Activated T-cell treated with anti-CD3 and anti-CD28 coated beads for 1 hour (primary cell): ENCODE measurements around the gene RELCH.
"Not testable (repeated sequence)": the region's sequence is repeated elsewhere in the genome, so short reads cannot be mapped to it uniquely, and the experiment has no call there.

Source experiments
- DNase-seq: peaks from one replicate; pipeline ENCODE4 v3.0.0-alpha.2; 2020; ENCODE audit warnings: low read depth

RELCH gene, protein sequence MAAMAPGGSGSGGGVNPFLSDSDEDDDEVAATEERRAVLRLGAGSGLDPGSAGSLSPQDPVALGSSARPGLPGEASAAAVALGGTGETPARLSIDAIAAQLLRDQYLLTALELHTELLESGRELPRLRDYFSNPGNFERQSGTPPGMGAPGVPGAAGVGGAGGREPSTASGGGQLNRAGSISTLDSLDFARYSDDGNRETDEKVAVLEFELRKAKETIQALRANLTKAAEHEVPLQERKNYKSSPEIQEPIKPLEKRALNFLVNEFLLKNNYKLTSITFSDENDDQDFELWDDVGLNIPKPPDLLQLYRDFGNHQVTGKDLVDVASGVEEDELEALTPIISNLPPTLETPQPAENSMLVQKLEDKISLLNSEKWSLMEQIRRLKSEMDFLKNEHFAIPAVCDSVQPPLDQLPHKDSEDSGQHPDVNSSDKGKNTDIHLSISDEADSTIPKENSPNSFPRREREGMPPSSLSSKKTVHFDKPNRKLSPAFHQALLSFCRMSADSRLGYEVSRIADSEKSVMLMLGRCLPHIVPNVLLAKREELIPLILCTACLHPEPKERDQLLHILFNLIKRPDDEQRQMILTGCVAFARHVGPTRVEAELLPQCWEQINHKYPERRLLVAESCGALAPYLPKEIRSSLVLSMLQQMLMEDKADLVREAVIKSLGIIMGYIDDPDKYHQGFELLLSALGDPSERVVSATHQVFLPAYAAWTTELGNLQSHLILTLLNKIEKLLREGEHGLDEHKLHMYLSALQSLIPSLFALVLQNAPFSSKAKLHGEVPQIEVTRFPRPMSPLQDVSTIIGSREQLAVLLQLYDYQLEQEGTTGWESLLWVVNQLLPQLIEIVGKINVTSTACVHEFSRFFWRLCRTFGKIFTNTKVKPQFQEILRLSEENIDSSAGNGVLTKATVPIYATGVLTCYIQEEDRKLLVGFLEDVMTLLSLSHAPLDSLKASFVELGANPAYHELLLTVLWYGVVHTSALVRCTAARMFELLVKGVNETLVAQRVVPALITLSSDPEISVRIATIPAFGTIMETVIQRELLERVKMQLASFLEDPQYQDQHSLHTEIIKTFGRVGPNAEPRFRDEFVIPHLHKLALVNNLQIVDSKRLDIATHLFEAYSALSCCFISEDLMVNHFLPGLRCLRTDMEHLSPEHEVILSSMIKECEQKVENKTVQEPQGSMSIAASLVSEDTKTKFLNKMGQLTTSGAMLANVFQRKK

DNA sequence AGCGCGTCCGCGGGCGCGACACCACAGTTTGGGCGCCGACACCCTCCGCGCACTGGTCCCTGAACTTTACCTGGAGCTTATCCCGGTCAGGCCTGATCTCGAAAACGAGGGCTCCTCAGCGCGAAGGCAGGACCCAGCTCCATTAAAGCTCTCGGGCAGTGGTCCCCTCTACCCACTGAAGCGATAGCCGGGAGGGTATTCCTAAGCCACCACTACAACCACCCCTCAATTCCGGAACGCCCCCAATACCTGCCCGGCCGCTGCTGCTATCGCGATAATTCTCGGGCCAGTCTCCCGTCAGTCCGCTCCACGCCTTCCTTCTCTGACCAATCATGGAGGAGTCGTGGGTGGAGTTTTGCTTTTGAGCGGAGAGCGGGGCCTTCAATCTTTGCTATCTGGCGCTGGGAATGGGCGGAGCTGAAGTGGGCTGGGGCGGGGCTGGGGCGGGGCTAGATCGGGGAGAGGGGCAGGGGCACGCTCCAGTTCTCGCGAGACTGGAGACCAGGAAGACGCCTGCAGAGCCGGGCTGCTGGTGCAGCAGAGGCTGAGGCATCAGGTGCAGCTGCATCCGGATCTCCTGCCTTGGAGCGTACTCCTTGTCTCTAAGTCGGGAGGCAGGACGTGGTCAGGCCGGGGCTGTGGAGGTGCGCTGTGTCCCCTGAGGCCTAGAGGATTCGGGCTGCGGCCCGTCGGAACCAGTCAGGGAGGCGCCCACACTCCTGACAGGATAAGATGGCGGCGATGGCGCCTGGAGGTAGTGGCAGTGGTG, at the start of gene RELCH, which contains the start of gene PIGN:
Gene RELCH, plus strand, starts transcription at position 482 of the 769 bp plus-strand sequence. Its CDS starts 251 bp downstream, at position 733.
Gene PIGN, minus strand, starts transcription at position 283 of the 769 bp plus-strand sequence. CDS start 25,703 bp downstream, outside the sequence.
- DNase-seq, result peak; percentile 86

DNA sequence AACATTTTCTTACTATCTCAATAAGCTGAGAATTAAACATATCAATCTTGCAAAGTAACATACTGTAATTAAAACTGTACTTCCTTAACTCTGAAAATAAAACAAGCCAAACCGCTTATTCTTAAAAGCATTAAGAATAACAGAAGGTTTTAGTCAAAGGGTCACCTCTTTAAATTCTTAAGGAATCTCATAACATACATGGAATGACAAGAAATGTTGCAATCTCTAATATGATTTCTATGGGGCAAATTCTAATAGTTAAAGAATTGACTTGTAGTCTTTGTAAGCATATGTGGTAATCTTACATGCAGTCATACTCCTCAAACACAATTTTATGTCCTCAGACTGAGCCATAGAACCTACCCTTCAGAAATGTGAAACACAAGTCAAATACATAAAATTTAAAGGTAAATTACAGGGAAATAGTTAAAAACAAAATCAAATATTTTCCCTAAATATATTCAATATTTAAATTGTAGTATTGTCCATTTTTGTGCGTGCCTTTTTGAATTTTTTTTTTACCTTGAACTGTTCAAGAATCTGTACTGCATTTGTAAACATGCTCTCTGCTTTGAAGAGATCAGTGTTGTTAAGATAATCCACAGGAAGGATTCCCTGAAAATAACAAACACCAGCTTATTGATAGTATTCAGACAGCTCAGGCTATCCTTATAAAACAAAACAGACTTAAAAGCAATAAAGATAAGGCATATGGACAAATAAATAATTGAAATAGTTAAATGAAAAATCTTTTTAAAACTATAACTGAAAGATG, 48.4 kb upstream of the RELCH start:
- no peak for DNase-seq

DNA sequence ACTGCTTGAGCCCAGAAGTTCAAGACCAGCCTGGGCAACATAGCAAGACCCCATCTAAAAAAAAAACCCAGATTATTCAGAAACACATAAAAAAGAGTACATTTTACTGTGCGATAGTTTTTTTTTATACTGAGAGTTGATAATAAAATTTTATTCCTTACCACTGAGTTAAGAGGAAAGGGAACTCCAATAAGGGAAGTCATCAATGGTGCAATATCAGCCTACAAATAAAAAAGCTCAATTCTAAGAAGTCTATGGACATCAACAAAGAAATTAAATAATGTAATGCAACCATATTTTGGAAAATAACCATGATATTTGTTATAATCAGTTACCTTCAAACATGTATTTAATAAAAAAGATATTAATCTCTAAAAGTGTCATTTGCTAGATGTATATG, 46.8 kb upstream of the RELCH start:
- no peak for DNase-seq

DNA sequence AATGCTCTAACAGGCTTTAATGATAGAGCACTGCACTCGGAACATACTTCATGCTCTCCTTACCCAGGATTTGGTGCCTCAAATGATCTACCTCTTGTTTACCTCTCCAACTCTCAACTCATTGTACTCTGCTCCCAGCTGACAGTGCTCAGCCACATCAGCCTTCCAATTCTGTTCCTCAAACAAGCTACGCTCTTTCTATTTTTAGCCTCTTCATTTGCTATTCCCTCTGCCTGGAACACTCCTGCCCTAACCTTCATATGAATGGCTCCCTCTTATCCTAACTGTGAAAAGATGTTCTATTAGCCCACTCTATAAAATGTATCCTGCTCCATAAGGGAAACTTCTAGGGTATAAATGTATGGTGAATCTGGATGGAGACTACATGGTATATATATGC, 42.7 kb upstream of the RELCH start:
- DNase-seq, result no peak

DNA sequence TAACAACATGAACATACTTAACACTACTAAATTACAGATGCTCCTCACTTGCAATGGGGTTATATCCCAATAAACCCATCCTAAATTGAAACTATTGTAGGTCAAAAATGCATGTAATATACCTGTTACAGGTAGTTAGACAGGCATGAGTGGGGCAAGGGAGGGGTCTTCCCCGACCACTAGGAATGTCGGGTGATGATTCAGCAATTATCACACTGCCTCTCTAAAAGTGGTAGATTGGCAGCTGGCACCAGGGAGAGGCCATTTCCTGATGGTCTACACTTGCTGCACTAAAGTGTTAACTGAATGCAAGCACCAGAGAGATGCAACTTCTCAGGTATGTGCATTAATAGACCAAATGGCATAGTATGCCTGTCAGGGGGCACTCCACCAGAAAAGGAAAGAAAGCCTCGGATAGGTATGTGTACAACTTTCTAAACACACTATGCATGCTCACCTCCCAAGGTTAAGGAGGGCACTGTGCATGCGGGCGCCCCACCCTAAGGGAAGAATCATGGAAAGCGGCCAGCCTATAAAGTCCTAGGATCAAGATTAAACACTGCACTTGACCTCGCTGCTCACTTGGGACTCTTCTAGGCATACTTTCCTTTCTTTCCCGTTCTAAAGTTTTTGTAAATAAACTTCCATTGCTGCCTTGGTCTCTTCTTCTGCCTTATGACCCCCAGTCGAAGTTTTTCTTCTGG, 35.8 kb upstream of the RELCH start:
- no peak for DNase-seq

DNA sequence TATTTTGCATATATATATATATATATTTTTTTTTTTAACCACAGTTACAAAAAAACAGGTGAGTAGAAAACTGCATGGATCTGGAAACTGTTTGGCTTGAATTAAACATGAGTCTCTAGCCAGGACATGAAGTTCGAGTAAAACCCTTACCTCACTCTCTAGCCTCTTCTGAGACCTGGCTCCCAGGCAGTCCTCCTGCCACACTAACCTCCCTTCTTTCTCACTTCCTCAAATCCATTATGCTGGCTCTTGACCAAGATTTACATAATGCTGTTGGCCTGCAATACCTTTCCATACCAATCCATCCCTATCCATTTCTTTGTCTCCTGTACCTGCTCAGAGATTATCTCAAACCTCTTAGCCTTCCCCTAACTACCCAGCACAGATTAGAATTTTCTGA, 34.2 kb upstream of the RELCH start:
- DNase-seq, result no peak

DNA sequence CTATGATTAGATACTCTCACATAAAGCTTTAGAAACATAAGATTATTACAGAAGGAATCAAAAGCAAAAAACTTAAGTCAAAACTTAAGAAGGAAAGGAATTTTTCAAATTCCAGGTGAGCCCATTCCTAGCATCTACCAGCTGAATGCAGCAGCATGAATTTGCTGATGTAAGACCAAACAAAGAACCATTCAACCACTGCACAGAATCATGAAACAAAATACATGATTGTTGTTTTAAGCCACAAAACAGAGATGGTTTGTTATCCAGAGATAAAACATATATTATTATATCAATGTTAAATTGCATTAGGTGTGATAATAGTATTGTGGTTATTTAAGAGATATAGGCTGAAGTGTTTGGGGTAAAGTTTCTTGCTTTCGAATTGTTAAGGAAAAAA, 29.2 kb upstream of the RELCH start:
- no peak for DNase-seq

DNA sequence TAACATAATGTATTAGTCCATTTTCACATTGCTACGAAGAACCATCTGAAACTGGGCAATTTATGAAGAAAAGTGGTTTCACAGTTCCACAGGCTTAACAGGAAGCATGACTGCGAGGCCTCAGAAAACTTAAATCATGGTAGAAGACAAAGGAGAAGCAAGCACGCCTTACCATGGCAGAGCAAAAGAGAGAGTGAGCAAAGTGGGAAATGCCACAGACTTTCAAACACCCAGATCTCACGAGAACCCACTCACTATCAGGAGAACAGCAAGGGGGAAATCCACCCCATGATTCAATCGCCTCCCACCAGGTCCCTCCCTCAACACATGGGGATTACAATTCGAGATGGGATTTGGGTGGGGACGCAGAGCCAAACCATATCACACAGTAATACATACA, 22.7 kb upstream of the RELCH start:
- no peak for DNase-seq

DNA sequence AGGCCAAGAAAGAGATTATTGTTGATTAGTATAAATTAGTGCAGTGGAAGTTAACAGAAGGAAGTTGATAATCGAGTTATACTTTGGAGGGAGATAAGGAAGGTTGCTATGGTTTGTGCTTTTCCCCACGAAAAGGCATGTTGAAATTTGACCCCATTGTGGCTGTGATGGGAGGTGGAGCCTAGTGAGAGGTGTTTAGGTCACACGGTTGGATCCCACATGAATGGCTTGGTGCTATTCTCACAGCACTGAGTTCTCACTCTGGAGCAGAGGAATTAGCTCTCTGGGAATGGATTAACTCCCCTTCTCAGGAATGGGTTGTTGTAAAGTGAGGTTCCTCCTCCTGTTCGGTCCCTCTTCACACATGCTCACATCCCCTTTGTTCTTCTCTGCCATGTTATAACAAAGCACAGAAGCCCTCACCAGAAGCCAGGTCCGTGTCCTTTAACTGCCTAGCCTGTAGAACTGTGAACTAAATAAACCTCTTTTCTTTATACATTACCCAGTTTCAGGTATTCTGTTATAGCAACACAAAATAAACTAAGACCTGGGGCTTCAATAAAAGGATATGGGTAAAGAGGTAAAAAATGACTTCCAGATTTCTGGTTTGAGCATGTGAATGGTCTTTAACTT, 22.1 kb upstream of the RELCH start:
- DNase-seq, result no peak

DNA sequence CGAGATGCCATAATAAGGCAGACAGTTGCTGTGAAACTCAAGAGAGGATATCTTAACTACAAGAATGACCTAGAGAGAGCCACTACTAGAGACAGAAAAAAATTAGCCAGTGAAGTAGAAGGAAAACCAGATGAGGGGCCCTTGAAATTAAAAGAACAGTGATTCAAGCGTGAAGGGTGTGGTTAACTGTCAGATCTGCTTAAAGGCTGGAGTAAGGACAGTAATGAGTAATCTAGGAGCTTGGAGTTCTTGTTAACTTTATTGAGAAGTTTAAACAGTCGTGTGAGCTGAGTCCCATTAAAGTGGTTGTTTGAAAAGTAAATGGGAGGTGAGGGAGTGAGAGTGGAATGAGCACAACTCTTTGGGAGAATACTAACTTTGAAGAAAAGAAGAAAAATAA, 21.5 kb upstream of the RELCH start:
- DNase-seq, result no peak

DNA sequence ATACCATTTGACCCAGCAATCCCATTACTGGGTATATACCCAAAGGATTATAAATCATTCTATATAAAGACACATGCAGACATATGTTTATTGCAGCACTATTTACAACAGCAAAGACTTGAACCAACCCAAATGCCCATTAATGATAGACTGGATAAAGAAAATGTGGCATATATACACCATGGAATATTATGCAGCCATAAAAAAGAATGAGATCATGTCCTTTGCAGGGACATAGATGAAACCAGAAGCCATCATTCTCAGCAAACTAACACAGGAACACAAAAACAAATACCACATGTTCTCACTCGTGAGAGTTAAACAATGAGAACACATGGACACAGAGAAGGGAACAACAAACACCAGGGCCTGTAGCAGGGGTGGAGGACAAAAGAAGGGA, 20.5 kb upstream of the RELCH start:
- not testable (repeated sequence) for DNase-seq

DNA sequence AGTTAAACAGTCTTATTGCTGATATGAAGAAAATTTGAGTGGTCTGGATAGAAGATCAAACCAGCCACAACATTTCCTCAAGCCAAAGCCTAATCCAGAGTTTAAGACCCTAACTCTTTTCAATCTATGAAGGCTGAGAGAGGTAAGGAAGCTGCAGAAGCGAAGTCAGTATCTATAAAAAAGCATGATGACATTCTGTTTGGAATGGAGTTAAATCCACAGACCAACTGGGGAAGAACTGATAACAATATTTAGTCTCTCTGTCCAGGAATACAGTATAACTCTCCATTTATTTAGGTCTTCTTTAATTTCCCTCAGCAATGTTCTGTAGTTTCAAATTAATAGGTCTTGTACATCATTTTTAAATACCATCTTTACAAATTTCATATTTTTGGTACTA, 16.2 kb upstream of the RELCH start:
- no peak for DNase-seq

DNA sequence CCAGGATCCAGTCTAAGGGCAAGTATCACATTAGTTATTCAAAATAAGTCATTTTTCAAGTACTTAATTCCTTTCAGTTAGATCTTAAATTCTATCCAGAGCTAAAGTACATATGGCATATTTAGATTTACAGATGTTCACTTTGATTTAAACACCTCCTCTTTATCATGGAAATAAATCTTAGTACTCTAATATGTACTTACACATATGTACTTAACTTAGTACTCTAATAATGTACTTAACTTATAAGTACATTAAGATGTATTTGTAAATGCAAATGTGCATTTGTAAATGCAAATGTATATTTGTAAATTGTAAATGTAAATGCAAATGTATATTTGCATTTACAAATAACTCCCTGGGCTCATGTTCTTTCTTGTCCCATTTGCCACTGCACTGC, 14.8 kb upstream of the RELCH start:
- no peak for DNase-seq

DNA sequence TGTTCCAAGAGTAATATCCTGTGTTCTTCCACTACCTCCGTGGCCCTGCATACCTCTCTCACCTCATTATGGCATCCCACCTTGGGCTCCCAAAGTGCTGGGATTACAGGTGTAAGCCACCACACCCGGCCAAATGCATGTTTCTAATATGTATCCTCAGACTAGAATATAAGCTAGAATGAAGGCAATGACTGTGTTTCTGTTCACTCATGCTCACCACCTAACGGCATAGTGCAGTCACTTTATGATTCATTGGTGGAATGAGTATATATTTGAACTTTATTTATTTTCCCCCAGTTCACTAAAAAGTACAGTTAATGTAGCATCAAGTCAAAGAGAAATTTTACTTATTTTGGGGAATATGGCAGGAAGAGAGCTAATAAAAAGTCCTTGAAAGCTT, 11.5 kb upstream of the RELCH start:
- no peak for DNase-seq

DNA sequence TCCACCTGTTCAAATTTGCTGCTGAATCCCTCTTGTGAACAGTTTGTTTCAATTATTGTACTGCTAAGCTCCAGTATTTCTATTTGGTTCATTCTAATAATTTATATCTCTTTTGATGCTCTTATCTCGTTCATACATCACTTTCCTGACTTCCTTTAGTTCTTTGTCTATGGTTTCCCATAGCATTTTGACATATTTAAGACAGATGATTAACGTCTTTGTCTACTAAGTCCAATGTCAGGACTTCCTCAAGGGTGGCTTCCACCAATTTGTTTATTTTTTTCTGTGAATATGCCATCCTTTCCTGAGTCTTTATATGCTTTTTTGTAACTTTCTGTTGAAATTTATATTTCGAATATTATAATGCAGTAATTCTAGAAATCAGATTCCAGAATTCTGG, 9.8 kb upstream of the RELCH start:
- DNase-seq, result no peak

DNA sequence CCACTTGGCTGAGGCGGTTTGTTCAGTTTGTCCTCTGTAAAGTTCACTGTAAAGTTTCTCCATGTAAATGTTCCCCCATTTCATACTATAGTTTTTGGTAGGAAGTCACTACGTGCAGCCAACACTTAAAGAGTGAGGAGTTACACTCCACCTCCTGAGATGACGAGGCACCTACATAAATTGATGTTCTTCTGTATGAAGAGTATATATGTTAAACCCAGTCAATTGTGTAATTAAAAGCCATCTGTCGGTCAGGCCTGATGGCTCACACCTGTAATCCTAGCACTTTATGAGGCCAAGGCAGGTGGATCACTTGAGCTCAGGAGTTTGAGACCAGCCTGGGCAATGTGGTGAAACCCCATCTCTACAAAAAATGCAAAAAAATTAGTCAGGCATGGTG, 7.8 kb upstream of the RELCH start:
- DNase-seq, result no peak

DNA sequence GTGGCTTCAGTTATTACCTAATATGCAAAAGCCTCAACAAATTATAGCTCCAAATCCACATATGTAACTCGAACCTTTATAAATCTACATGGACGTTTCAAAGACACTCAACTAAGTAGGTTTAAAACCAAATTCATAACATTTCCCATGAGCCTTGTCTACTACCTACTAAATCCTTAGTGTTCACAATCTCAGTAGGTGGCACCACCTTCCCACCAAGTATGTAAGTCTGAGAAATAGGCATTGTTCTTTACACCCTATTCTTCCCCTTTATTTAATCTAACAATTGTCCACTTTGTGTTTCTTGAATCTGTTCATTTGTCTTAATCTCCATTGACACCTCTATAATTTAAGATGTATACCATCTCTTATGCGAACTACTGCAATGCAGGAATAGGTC, 4.8 kb upstream of the RELCH start:
- DNase-seq, result no peak

DNA sequence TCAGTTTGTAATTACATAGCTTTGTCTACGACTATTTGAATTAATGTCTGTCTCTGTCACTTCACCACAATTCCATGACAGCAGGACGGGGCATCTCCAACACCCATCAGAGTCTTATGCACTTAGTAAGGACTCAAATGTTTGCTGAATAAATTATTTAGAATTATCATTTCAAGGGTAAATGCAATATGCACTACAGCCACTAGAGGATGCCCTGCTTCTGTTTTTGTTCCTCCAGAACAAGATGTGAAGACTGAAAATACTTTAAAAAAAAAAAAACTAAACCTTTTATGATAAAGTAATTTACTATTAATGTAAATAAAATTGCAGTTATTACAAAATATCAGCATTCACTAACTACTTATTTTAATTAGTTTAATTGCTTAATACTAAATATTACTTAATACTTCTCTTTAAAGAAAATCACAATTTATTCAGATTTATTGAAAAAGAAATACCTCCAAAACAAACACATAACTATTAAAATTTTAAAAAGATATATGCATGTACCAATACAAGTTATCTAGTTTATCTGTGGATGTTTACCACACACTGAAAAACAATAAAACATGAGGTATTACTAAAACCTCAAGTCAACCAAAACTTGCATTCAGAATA, 3.4 kb upstream of the RELCH start:
- DNase-seq, result peak; percentile 16

DNA sequence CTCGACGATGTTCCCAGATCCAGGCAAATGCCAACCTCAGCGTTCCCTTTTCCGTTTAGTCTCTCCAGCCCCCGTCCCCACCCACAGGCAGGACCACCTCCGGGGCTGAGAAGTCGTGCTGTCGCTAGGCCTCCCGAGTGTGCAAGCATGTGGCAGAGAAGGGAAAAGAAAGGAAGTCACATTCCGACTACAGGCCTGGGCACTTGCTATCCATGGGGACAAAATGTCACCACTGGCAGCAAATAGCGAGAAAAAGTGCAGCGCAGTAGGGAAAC, 619 bp upstream of the RELCH start:
- no peak for DNase-seq
